Mucosa of descending colon (tissue), 3 donors: ENCODE results near the gene CTNNA3. TPM values are rescaled to one million over a fixed set of nuclear protein-coding genes. Genes with fewer than 3 reads are reported as not detected.

Experiments used
- ATAC-seq: fragments of 200-7000 bp; cut with Tn5 transposase; one replicate; pipeline ENCODE4 v1.9.1; 2020; ENCODE audit warnings: mild to moderate bottlenecking, moderate library complexity
- DNase-seq, 3 donors: peaks; one replicate each; pipeline ENCODE4 v3.0.0-alpha.2; 2020
- H3K36me3 ChIP-seq: fragments of 200-600 bp; one replicate; pipeline ENCODE4 v1.8.0; 2021; ENCODE audit warnings: low read depth, mild to moderate bottlenecking
- H3K4me1 ChIP-seq: fragments of 200-600 bp; one replicate; pipeline ENCODE4 v1.8.0; 2021; ENCODE audit warnings: low read depth, mild to moderate bottlenecking
- H3K4me3 ChIP-seq: fragments of 200-600 bp; one replicate; pipeline ENCODE4 v1.8.0; 2021; ENCODE audit warnings: mild to moderate bottlenecking
- H3K9me3 ChIP-seq: fragments of 200-600 bp; one replicate; pipeline ENCODE4 v1.8.0; 2021; ENCODE audit warnings: mild to moderate bottlenecking
- CTCF ChIP-seq: fragments of 200-600 bp; IDR thresholded peaks from one replicate; pipeline ENCODE4 v1.8.0; 2022; ENCODE audit warnings: antibody characterized with exemption, mild to moderate bottlenecking
- intact Hi-C, 2 donors: fragments of 100-400 bp; cut with DNase I in 1 of 2; cut with micrococcal nuclease in 1 of 2; formaldehyde crosslinking; loops; one replicate each; pipeline versions ENCODE4 v1.11.0 to v1.11.1; 2022; cut with DNase I, micrococcal nuclease
- total RNA-seq, 3 donors: library from RNA; stranded (reverse); fragmentation: NEBNext Ultra II Directional in 2 of 3; extraction: Animal tissue kit (Norgen Biotek cat#: 25700) in 2 of 3; gene quantifications; one replicate each; pipeline versions ENCODE4 v1.2.1 to v1.2.4, GENCODE V29; 2021 to 2023
- donor health status: DM: no; HTN: no; CAD: no; lungs with moderate emphysema.
- donor health status: DM: no; HTN: no; CAD: no.
- donor health status: DM: no; HTN: yes; CAD: no.

CTNNA3 gene
- total RNA-seq, 3 donors from 2014 or later = 0.52 to 7.5 (median 0.70) TPM

GRCh38 chr10:66242885-66243284 is 1453.1 kb downstream of the CTNNA3 start:
- DNase-seq (no peak), ATAC-seq (no peak)
- H3K4me1 ChIP-seq = no peaks in the 10 kb centered on the region
- H3K9me3 ChIP-seq = no peaks in the 10 kb centered on the region
- H3K4me3 ChIP-seq = no peak overlapping the region
- no peak for TF ChIP-seq CTCF
- intact Hi-C loops = no loop called here
- H3K36me3 ChIP-seq = no peaks in the 10 kb centered on the region

GRCh38 chr10:66239062-66239461 is 1456.9 kb downstream of the CTNNA3 start:
- TF ChIP-seq CTCF = no peak
- DNase-seq = no peak
- Histone ChIP-seq H3K4me1 (no peaks in the 10 kb centered on the region), H3K9me3 (no peaks in the 10 kb centered on the region), H3K36me3 (no peaks in the 10 kb centered on the region), H3K4me3 (no peak overlapping the region)
- intact Hi-C loops = no loop called here
- no peak for ATAC-seq

GRCh38 chr10:66238343-66238742 is 1457.7 kb downstream of the CTNNA3 start:
- no peak overlapping the region for H3K4me3 ChIP-seq
- no peaks in the 10 kb centered on the region for H3K36me3 ChIP-seq
- DNase-seq = no peak
- no peak for TF ChIP-seq CTCF
- no peaks in the 10 kb centered on the region for H3K9me3 ChIP-seq
- ATAC-seq = no peak
- no peaks in the 10 kb centered on the region for H3K4me1 ChIP-seq
- intact Hi-C loops = no loop called here

GRCh38 chr10:66234872-66235271 is 1461.1 kb downstream of the CTNNA3 start:
- ATAC-seq (no peak), DNase-seq (no peak)
- intact Hi-C loops = no loop called here
- no peak overlapping the region for H3K4me3 ChIP-seq
- H3K9me3 ChIP-seq = peaks cover 3% of the 10 kb centered on the region
- no peaks in the 10 kb centered on the region for H3K4me1 ChIP-seq
- no peaks in the 10 kb centered on the region for H3K36me3 ChIP-seq
- no peak for TF ChIP-seq CTCF

- TF ChIP-seq CTCF = no peak
- intact Hi-C loops = no loop called here
- H3K9me3 ChIP-seq = peaks cover 14% of the 10 kb centered on the region
These were observed 1467.1 kb downstream of the CTNNA3 start for GRCh38 chr10:66228887-66229286.

GRCh38 chr10:66223656-66224055 is 1472.3 kb downstream of the CTNNA3 start:
- H3K36me3 ChIP-seq = no peaks in the 10 kb centered on the region
- intact Hi-C loops = no loop called here
- H3K4me3 ChIP-seq = no peak overlapping the region
- no peak for TF ChIP-seq CTCF
- H3K4me1 ChIP-seq = no peaks in the 10 kb centered on the region
- DNase-seq (no peak), ATAC-seq (no peak)
- peaks cover 5% of the 10 kb centered on the region for H3K9me3 ChIP-seq

More at GRCh38 chr10:66228887-66229286, 1467.1 kb downstream of the CTNNA3 start:
- no peak for ATAC-seq
- no peak for DNase-seq
- Histone ChIP-seq H3K4me3 (no peak overlapping the region), H3K4me1 (no peaks in the 10 kb centered on the region), H3K36me3 (no peaks in the 10 kb centered on the region)
